ENCODE measurements around the gene SMARCAL1.

- TF ChIP-seq CTCF (IDR thresholded peaks at IDR 0.05) = no peak
- TF ChIP-seq POLR2A (IDR thresholded peaks at IDR 0.05) = no peak
Measured at GRCh38 chr2:216424274-216424673, 12.0 kb downstream of the SMARCAL1 start.
